Stomach (tissue), 4 donors: ENCODE measurements around the gene RIMS3.

Experiments used
- CTCF ChIP-seq, 7 experiments: fragments of 450-650 bp in 4 of 7; fragments of 200-600 bp in 3 of 7; sonication (generic) in 3 of 7; IDR thresholded peaks; one replicate each; pipeline ENCODE4 v1.5.1; 2016 to 2019; ENCODE audit warnings: antibody characterized with exemption in 7 of 7, control low read depth in 2 of 7, mild to moderate bottlenecking in 1 of 7
- POLR2A ChIP-seq, 4 donors: fragments of 450-650 bp; IDR thresholded peaks; one replicate each; pipeline ENCODE4 v1.6.1; 2016; ENCODE audit warnings: antibody characterized with exemption in 4 of 4, control low read depth in 2 of 4, mild to moderate bottlenecking in 1 of 4, moderate library complexity in 1 of 4

- TF ChIP-seq CTCF (IDR thresholded peaks at IDR 0.05): no peak
- TF ChIP-seq POLR2A (IDR thresholded peaks at IDR 0.05): no peak
Observed at GRCh38 chr1:40708750-40709099, 43.2 kb upstream of the RIMS3 start.
